Cortex of kidney (tissue), 1 donor: ENCODE measurements around the gene CXCL14.
"Not testable (repeated sequence)": the region's sequence is repeated elsewhere in the genome, so short reads cannot be mapped to it uniquely, and the experiment has no call there.

ENCODE experiments used
- DNase-seq: peaks from one replicate; lab custom pipeline; 2025; lab: John Stamatoyannopoulos, UW

The CXCL14 gene

GRCh38 chr5:135543001-135543484 is 35.7 kb downstream of the CXCL14 start:
- no peak for DNase-seq

GRCh38 chr5:135541807-135542502 is 36.8 kb downstream of the CXCL14 start:
- no peak for DNase-seq

GRCh38 chr5:135539430-135540005 is 39.3 kb downstream of the CXCL14 start:
- DNase-seq, result no peak

- no peak for DNase-seq
Measured at GRCh38 chr5:135538261-135538660, 40.5 kb downstream of the CXCL14 start.

GRCh38 chr5:135537745-135538144 is 41.0 kb downstream of the CXCL14 start:
- no peak for DNase-seq

- DNase-seq, result no peak
Measured at GRCh38 chr5:135537271-135537670, 41.5 kb downstream of the CXCL14 start.

GRCh38 chr5:135535820-135536801 is 42.7 kb downstream of the CXCL14 start, which contains the start of gene NEUROG1:
NEUROG1 (minus strand) TSS chr5:135535964; CDS start chr5:135535690, 274 bp downstream.
- DNase-seq, result no peak

GRCh38 chr5:135535420-135535819 is 43.4 kb downstream of the CXCL14 start:
- no peak for DNase-seq

GRCh38 chr5:135534609-135535419 is 44.0 kb downstream of the CXCL14 start:
- no peak for DNase-seq

- DNase-seq, result no peak
Measured at GRCh38 chr5:135533794-135534193, 45.0 kb downstream of the CXCL14 start.

GRCh38 chr5:135533334-135533733 is 45.5 kb downstream of the CXCL14 start:
- DNase-seq, result no peak

- not testable (repeated sequence) for DNase-seq
Measured at GRCh38 chr5:135529576-135529975, 49.2 kb downstream of the CXCL14 start.

GRCh38 chr5:135526924-135527323 is 51.9 kb downstream of the CXCL14 start:
- DNase-seq, result no peak

GRCh38 chr5:135521964-135522363 is 56.8 kb downstream of the CXCL14 start:
- no peak for DNase-seq
